ENCODE results near the gene ZNF652.

ZNF652 gene

DNA sequence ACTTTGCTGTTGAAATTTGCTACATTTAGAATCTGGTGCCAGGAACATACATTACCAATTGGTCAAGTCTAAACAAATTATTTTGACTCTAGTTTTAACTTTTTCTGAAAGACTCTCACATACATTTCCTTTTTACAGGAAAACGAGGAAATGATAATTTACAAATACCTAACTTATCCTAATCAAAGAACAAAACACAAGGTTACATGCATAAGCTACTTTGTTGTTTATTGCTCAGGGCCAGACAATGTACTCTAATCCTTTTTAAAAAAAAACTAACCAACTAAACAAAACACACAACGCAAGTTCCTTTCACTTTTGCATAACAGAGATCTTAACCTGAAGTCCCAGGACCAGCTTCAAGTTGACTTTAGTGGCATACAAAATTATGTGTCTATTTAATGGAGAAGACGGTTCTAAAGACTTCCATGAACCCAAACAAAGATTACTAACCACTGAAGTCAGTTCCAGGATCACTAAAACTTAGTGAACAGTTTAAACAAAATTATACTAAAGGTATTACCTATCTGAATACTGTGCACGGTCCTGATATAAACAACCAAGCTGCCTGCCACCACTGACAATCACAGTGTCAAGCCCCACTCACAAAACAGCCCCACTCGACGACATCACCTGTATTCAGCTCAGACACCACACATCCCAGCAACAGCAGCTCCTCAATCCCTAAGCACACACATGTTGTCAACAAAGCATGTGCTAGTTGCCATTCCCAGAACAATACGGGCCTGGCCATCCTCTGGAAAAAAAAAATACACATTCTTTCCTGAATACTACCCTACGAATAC, 1.9 kb downstream of the ZNF652 start:
- no peak for DNase-seq (ENCODE audit: extremely low read depth in 1 of 2, low read depth in 1 of 2)

DNA sequence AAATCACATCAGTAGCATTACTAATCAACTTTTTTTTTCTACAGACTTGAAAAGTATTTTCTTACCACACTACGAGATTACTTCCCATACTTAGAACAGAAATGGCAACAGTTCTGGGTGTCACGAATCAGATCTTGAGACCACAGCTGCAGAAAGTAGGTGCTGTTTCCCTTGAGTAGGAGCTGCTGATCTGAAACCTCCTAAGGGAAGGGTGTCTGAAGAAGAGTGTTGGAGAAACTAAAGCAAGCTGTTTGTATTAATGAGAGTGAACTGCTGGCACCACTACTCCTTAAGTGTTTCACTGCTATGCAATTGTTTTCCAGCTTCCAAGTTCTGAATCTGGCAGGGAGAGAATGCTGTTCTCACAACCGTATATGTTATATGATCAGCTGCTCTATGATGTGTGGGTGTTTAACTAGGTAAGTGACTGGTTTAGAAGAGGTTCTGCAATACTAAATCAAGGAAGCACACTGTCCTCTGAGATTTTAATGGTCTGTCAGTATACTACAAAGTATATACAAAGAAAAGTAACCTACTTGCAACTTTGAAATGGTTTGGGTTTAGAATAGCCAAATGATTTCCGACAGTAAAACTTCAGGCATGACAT, 3.3 kb downstream of the ZNF652 start:
- no peak for DNase-seq (ENCODE audit: extremely low read depth in 1 of 2, low read depth in 1 of 2)

GRCh38 chr17:49357516-49357915, 4.5 kb downstream of the ZNF652 start:
- DNase-seq (ENCODE audit: extremely low read depth in 1 of 2, low read depth in 1 of 2) = no peak

DNA sequence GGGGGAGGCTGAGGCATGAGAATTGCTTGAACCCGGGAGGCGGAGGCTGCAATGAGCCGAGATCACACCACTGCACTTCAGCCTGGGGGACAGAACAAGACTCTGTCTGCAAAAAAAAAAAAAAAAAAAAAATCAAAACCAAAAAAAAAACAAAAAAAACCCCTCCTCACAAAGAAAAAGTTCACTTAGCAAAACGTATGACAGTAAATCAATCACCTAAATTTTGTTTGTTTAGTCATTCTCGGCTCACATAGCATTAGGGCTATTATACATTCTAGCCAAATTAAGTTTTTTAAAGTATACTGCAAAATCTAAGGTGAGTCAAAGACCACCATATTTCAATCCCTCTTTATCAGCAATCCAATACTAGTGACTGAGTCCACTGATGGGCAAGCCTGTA, 5.7 kb downstream of the ZNF652 start:
- DNase-seq (ENCODE audit: extremely low read depth in 1 of 2, low read depth in 1 of 2) = no peak

- DNase-seq (ENCODE audit: extremely low read depth in 1 of 2, low read depth in 1 of 2) = no peak
These were observed 8.4 kb downstream of the ZNF652 start for GRCh38 chr17:49353607-49354006.

GRCh38 chr17:49352587-49353154, 9.4 kb downstream of the ZNF652 start:
- no peak for DNase-seq (ENCODE audit: extremely low read depth in 1 of 2, low read depth in 1 of 2)

DNA sequence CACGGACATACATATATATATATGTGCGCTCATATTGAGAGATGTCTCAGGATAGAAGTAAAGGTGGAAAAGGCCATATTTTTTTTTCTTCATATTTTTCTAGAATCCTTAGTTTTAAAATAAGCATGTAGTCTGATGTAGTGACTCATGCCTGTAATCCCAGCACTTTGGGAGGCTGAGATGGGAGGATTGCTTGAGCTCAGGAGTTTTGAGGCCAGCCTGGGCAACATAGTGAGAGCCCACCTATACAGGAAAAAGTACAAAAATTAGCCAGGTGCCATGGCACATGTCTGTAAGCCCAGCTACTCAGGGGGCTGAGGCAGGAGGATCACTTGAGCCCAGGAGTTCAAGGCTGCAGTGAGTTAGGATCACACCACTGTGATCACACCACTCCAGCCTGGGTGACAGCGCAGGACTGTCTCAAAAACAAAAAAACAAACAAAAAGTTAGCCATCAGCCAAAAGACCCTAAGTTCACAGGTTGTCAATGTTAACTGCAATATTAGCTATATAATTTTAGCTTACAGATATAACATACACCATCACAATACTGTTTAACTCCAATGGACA, 10.4 kb downstream of the ZNF652 start:
- no peak for DNase-seq (ENCODE audit: extremely low read depth in 1 of 2, low read depth in 1 of 2)

GRCh38 chr17:49349541-49349940, 12.5 kb downstream of the ZNF652 start:
- no peak for DNase-seq (ENCODE audit: extremely low read depth in 1 of 2, low read depth in 1 of 2)

GRCh38 chr17:49344914-49345313, 17.1 kb downstream of the ZNF652 start:
- DNase-seq (ENCODE audit: extremely low read depth in 1 of 2, low read depth in 1 of 2) = no peak

DNA sequence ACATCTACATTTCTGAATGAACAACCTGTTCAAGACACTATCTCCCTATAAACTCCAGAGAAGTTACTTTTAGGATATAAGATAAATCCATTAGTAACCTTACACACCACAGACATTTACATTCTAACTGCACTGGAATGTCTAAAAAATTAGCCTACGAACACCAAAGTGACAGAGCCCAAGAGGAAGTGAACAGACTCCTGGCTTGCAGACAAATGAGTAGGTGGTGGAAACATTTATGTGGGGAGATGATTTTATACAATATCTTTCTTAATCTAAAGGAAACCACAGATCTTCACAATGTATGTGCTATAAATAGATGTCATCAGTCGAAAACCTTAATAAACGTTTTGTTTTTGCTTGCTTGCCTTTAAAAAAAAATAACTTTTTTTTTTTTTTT, 18.8 kb downstream of the ZNF652 start:
- DNase-seq (ENCODE audit: extremely low read depth in 1 of 2, low read depth in 1 of 2) = no peak

DNA sequence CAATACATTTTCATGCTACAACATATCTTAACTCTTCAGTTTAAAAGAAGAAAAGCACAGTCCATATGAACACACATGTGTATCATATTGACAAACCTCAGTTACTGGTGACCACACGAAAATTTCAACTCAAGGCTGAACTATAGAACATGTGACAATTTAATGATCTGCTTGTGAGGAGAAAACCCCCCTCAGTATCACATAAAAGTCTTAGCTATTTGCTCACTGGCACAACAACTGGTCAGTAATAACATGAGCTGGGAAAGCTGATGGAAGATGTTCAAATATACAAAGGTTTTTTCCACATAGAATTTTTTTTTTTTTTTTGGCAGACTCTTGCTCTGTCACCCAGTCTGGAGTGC, 19.5 kb downstream of the ZNF652 start:
- no peak for DNase-seq (ENCODE audit: extremely low read depth in 1 of 2, low read depth in 1 of 2)

DNA sequence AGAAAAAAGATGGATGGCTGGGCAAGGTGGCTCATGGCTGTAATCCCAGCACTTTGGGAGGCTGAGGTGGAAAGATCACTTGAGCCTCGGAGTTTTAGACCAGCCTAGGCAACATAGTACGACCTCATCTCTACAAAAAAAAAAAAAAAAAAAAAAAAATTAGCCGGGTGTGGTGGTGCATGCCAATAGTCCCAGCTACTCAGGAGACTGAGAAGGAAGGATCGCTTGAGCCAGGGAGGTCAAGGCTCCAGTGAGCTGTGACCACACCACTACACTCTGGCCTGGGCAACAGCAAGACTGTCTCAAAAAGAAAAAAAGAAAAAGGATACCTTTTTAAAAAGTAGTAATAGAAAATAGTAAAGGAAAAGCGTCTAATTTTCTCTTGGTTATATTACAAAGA, 20.7 kb downstream of the ZNF652 start:
- DNase-seq (ENCODE audit: extremely low read depth in 1 of 2, low read depth in 1 of 2) = no peak

DNA sequence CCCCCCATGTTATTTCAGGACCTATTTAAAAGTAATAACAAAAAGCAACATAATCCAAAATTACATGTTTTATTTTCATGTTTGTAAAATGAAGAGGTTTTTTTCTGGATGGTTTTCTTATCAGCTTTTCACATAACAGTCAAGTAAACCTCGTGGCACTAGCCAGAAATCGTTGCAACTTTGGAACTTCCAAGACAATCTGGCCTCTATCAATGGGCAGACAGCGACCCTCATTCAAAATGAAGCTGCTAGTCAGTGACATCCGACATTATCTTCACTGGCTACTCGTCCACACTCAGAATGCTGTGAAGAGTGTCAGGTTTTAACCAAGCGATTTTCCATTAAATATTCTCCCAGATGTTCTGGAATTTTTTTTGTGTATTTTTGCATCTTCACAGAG, 22.7 kb downstream of the ZNF652 start:
- DNase-seq (ENCODE audit: extremely low read depth in 1 of 2, low read depth in 1 of 2) = no peak

- DNase-seq (ENCODE audit: extremely low read depth in 1 of 2, low read depth in 1 of 2) = no peak
These were observed 23.2 kb downstream of the ZNF652 start for GRCh38 chr17:49338883-49339282.

GRCh38 chr17:49337884-49338283, 24.2 kb downstream of the ZNF652 start:
- DNase-seq (ENCODE audit: extremely low read depth in 1 of 2, low read depth in 1 of 2) = no peak

GRCh38 chr17:49334744-49335512, 27.1 kb downstream of the ZNF652 start:
- DNase-seq (ENCODE audit: extremely low read depth in 1 of 2, low read depth in 1 of 2) = no peak

DNA sequence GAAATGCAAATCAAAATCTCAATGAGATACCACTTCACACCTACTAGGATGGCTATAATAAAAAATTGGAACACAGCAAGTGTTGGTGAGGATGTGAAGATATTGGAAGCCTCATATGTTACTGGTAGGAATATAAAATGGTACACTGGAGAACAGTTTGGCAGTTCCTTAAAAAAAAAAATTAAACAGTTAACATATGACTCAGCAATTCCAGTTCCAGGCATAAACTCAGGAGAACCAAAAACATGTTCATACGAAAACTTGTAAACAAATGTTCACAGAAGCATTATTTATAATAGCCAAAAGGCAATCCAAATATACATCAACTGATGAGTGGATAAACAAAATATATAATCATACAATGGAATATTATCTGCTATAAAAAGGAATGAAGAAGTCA, 28.2 kb downstream of the ZNF652 start:
- DNase-seq (ENCODE audit: extremely low read depth in 1 of 2, low read depth in 1 of 2) = no peak

DNA sequence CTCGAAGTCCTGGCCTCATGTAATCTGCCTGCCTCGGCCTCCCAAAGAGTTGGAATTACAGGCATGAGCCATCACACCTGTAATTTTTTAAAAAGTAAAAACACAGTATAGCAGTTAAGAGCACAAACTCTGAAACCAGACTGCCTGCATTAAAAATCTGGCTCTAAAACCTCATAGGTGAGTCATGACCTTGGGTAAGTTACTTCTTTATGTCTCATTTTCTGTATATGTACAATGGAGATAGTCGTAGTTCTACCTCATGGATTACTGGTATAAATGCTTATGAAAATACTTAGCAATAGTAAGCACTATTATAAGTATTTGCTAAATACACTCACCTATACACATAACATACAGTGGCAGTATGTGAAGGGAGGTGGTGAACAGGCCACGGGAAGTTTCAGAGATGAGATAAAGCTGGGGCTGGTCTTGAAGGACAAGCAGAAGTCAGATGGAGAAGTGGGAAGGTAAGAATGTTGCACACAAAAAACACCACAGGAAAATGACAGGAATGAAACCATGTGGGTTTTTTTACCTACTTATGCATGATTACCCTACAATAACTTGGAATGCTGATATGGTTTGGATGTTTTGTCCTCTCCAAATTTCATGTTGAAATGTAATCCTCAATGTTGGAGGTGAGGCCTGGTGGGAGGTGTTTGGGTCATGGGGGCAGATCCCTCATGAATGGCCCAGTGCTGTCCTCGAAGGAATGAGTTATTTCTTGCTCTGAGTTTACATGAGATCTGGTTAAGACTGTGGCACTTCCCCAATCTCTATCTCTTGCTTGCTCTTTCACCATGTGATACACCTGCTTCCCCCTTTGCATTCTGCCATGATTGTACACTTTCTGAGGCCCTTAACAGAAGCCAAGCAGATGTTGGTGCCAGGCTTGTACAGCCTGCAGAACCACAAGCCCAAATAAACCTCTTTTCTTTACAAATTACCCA, 33.9 kb downstream of the ZNF652 start:
- DNase-seq (ENCODE audit: extremely low read depth in 1 of 2, low read depth in 1 of 2) = no peak

DNA sequence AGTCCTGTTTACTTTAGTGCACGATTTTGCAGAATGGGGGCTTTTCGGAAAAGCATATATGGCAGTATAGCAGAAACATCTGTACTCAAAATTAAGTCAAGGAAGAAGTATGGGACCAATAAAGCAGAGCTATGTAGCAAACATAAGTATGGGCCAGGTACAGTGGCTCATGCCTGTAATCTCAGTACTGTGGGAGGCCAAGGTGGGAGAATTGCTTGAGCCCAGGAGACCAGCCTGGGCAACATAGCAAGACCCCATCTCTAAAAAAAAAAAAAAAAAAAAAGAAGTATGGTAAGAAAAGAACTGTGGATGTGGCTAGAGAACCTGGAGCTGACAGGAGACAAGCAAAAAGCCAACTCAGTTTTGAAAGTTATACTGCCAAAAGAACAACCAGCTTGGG, 36.1 kb downstream of the ZNF652 start:
- DNase-seq (ENCODE audit: extremely low read depth in 1 of 2, low read depth in 1 of 2) = no peak

DNA sequence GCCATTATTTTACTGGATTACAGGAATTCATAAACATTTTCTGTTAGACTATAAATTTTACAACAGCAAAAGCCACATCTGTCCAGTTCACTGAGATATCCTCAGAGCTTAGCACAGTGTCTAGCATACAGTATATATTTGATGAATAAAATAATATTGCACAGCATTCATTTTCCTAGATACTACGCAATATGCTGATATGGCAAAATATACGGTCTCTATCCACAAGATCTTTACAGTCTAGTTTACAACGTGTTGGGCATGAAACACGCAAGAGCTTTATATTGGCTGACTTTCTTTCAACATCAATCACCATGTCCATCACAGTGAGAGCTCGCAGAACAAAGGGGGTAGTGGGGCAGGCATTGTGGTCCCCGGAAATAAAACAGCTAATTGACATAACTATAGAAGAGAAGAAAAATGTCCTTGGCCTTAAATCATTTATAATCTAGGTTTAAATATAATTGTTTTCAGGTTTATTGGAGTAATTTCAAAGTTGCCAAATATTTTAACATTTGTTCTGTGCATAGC, 43.5 kb downstream of the ZNF652 start:
- no peak for DNase-seq (ENCODE audit: extremely low read depth in 1 of 2, low read depth in 1 of 2)

All from activated CD8-positive, alpha-beta memory T cell treated with anti-CD3 and anti-CD28 coated beads for 1 hour (primary cell).